Uterus (tissue), 2 donors: ENCODE measurements around the gene TAF9.

ENCODE experiments used
- CTCF ChIP-seq, 4 experiments: fragments of 200-600 bp in 2 of 4; fragments of 450-650 bp in 2 of 4; sonication (generic) in 2 of 4; IDR thresholded peaks; one replicate each; pipeline ENCODE4 v1.5.1; 2016 to 2019; ENCODE audit warnings: antibody characterized with exemption in 4 of 4, mild to moderate bottlenecking in 2 of 4, moderate library complexity in 1 of 4
- POLR2A ChIP-seq, 2 donors: fragments of 450-650 bp; IDR thresholded peaks; one replicate each; pipeline ENCODE4 v1.6.1; 2016; ENCODE audit warnings: antibody characterized with exemption in 2 of 2, mild to moderate bottlenecking in 1 of 2, moderate library complexity in 1 of 2

GRCh38 chr5:69368458-69369339 is 621 bp downstream of the TAF9 start:
- TF ChIP-seq CTCF (IDR thresholded peaks at IDR 0.05) (no peak), POLR2A (IDR thresholded peaks at IDR 0.05) (no peak)
